Kidney epithelial cell (primary cell): ENCODE measurements around the gene TMED1. TPM values are rescaled to one million over a fixed set of nuclear protein-coding genes. Genes with fewer than 3 reads are reported as not detected.

Experiments
- DNase-seq: peaks from one replicate; pipeline ENCODE4 v3.0.0-alpha.2; 2010; ENCODE audit warnings: low read depth
- H3K27me3 ChIP-seq: 2 replicates; pipeline ENCODE4 v1.6.0; 2011; ENCODE audit warnings: low read length; ENCODE audit not compliant: control insufficient read depth, insufficient read depth
- H3K36me3 ChIP-seq: 2 replicates; pipeline ENCODE4 v1.5.1; 2011; ENCODE audit warnings: low read length; ENCODE audit not compliant: control insufficient read depth, insufficient read depth
- H3K4me3 ChIP-seq: 2 replicates; pipeline ENCODE4 v1.5.1; 2011; ENCODE audit warnings: low read depth, mild to moderate bottlenecking, control low read depth, low read length
- CTCF ChIP-seq: IDR thresholded peaks from 2 replicates; pipeline ENCODE4 v1.5.1; 2011; ENCODE audit warnings: mild to moderate bottlenecking, moderate library complexity, low read length, control low read depth, inconsistent platforms; ENCODE audit not compliant: insufficient read depth, poor library complexity, severe bottlenecking
- total RNA-seq: library from RNA; depleted of rRNA; stranded (reverse); fragments of >200 nt; gene quantifications from 2 replicates; pipeline ENCODE4 v1.2.3, GENCODE V29; 2015

The TMED1 gene
- total RNA-seq, 1 donor from 2014 or later: 35.0 TPM

- no peak for TF ChIP-seq CTCF
- Histone ChIP-seq H3K4me3 (no peak overlapping the region), H3K27me3 (no peaks in the 10 kb centered on the region), H3K36me3 (peaks cover 2% of the 10 kb centered on the region)
- no peak for DNase-seq
Measured at GRCh38 chr19:10829967-10830366, 6.0 kb downstream of the TMED1 start.

GRCh38 chr19:10828981-10829821 lies 6.8 kb downstream of the TMED1 start:
- no peak for DNase-seq
- H3K27me3 ChIP-seq: no peaks in the 10 kb centered on the region
- no peak overlapping the region for H3K4me3 ChIP-seq
- no peak for TF ChIP-seq CTCF
- peaks cover 2% of the 10 kb centered on the region for H3K36me3 ChIP-seq

- no peak for DNase-seq
- no peaks in the 10 kb centered on the region for H3K27me3 ChIP-seq
- no peak for TF ChIP-seq CTCF
- H3K36me3 ChIP-seq: peaks cover 6% of the 10 kb centered on the region
- H3K4me3 ChIP-seq: no peak overlapping the region
Measured at GRCh38 chr19:10826846-10827245, 9.2 kb downstream of the TMED1 start.

- DNase-seq: no peak
- Histone ChIP-seq H3K4me3 (no peak overlapping the region), H3K36me3 (peaks cover 6% of the 10 kb centered on the region), H3K27me3 (no peaks in the 10 kb centered on the region)
- TF ChIP-seq CTCF: no peak
Measured at GRCh38 chr19:10826231-10826630, 9.8 kb downstream of the TMED1 start.

- peaks cover 8% of the 10 kb centered on the region for H3K36me3 ChIP-seq
- no peaks in the 10 kb centered on the region for H3K27me3 ChIP-seq
- DNase-seq: no peak
- H3K4me3 ChIP-seq: no peak overlapping the region
- TF ChIP-seq CTCF: no peak
Measured at GRCh38 chr19:10823690-10824089, 12.3 kb downstream of the TMED1 start.

GRCh38 chr19:10820173-10820572 lies 15.8 kb downstream of the TMED1 start:
- Histone ChIP-seq H3K27me3 (no peaks in the 10 kb centered on the region), H3K4me3 (no peak overlapping the region), H3K36me3 (peaks cover 8% of the 10 kb centered on the region)
- DNase-seq: no peak
- TF ChIP-seq CTCF: peak; percentile 42
